Measurements from ENCODE around the gene INPP4B.

INPP4B gene

GRCh38 chr4:142191901-142192300 lies 654.2 kb downstream of the INPP4B start:
- Histone ChIP-seq H3K9ac (no peak overlapping the region), H3K4me2 (no peak overlapping the region), H3K27ac (no peak overlapping the region), H3K4me3 (no peak overlapping the region), H3K27me3 (no peaks in the 10 kb centered on the region), H3K36me3 (no peaks in the 10 kb centered on the region), H3K4me1 (no peaks in the 10 kb centered on the region), H4K20me1 (no peaks in the 10 kb centered on the region), H3K9me3 (no peaks in the 10 kb centered on the region)
- TF ChIP-seq Cebpa-rat (IDR thresholded peaks at IDR 0.05): no peak

- Histone ChIP-seq H3K9ac (no peak overlapping the region), H3K36me3 (no peaks in the 10 kb centered on the region), H3K27ac (no peak overlapping the region), H3K27me3 (no peaks in the 10 kb centered on the region), H3K9me3 (no peaks in the 10 kb centered on the region), H3K4me2 (no peak overlapping the region), H3K4me3 (no peak overlapping the region), H4K20me1 (no peaks in the 10 kb centered on the region), H3K4me1 (no peaks in the 10 kb centered on the region)
- TF ChIP-seq Cebpa-rat (IDR thresholded peaks at IDR 0.05): no peak
These were observed 665.1 kb downstream of the INPP4B start for GRCh38 chr4:142181021-142181420.

DNA sequence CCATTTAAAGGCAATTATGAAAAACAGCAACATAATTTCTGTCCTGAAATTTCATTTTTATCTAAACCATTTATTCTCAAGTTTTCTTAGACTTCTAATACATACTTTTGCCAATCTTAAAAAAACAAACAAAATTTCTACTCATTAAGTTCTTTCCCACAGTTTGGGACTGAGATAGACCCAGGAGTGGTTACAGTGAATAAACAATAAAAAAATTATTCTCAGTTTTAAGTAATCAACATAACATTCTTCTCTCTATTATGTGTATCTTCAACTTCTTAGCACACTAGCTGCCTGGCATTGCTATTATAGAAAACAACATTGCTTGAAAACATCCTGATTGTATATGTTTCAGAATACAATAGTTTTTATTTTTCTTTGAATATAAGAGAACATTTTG lies 676.9 kb downstream of the INPP4B start:
- H3K9me3 ChIP-seq: no peaks in the 10 kb centered on the region
- H3K27ac ChIP-seq: no peak overlapping the region
- H3K4me2 ChIP-seq: no peak overlapping the region
- H3K4me3 ChIP-seq: no peak overlapping the region
- no peak overlapping the region for H3K9ac ChIP-seq
- no peak for TF ChIP-seq Cebpa-rat (IDR thresholded peaks at IDR 0.05)
- no peaks in the 10 kb centered on the region for H3K4me1 ChIP-seq
- no peaks in the 10 kb centered on the region for H3K36me3 ChIP-seq
- no peaks in the 10 kb centered on the region for H4K20me1 ChIP-seq
- no peaks in the 10 kb centered on the region for H3K27me3 ChIP-seq

GRCh38 chr4:142168181-142168580 lies 677.9 kb downstream of the INPP4B start:
- H3K9me3 ChIP-seq: no peaks in the 10 kb centered on the region
- no peak overlapping the region for H3K4me2 ChIP-seq
- no peak overlapping the region for H3K27ac ChIP-seq
- H3K9ac ChIP-seq: no peak overlapping the region
- no peak for TF ChIP-seq Cebpa-rat (IDR thresholded peaks at IDR 0.05)
- no peaks in the 10 kb centered on the region for H3K4me1 ChIP-seq
- no peaks in the 10 kb centered on the region for H4K20me1 ChIP-seq
- H3K4me3 ChIP-seq: no peak overlapping the region
- no peaks in the 10 kb centered on the region for H3K27me3 ChIP-seq
- H3K36me3 ChIP-seq: no peaks in the 10 kb centered on the region

GRCh38 chr4:142164767-142165500 lies 681.2 kb downstream of the INPP4B start:
- no peak overlapping the region for H3K4me3 ChIP-seq
- no peaks in the 10 kb centered on the region for H4K20me1 ChIP-seq
- H3K9me3 ChIP-seq: no peaks in the 10 kb centered on the region
- no peak overlapping the region for H3K27ac ChIP-seq
- H3K4me1 ChIP-seq: no peaks in the 10 kb centered on the region
- H3K36me3 ChIP-seq: no peaks in the 10 kb centered on the region
- H3K4me2 ChIP-seq: no peak overlapping the region
- no peaks in the 10 kb centered on the region for H3K27me3 ChIP-seq
- TF ChIP-seq Cebpa-rat (IDR thresholded peaks at IDR 0.05): no peak
- H3K9ac ChIP-seq: no peak overlapping the region

- no peak overlapping the region for H3K4me3 ChIP-seq
- H3K9me3 ChIP-seq: no peaks in the 10 kb centered on the region
- no peak overlapping the region for H3K9ac ChIP-seq
- no peak overlapping the region for H3K27ac ChIP-seq
- no peaks in the 10 kb centered on the region for H3K4me1 ChIP-seq
- H3K4me2 ChIP-seq: no peak overlapping the region
- no peaks in the 10 kb centered on the region for H4K20me1 ChIP-seq
- no peaks in the 10 kb centered on the region for H3K27me3 ChIP-seq
- H3K36me3 ChIP-seq: no peaks in the 10 kb centered on the region
- TF ChIP-seq Cebpa-rat (IDR thresholded peaks at IDR 0.05): no peak
These were observed 685.0 kb downstream of the INPP4B start for GRCh38 chr4:142161086-142161485.

DNA sequence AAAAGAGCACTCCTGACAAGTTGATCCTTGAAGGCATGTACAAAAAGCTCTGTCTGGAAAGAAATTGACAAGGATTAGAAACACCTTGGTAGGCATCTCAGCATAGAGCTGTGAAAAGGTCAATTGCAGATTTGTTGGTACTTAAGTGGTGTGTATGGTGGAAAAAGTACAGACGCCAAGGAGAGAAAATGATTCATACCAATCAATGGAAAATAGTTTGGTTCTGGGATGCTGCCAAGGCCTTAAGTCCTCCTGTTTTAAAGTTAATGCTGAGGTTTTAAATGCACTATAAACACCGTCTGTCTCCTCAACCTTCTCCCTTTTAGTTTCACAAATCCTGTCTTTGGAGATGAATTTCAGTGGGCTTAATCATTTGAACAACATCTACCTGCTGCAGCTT lies 685.6 kb downstream of the INPP4B start:
- no peaks in the 10 kb centered on the region for H3K27me3 ChIP-seq
- no peaks in the 10 kb centered on the region for H3K4me1 ChIP-seq
- no peak overlapping the region for H3K4me3 ChIP-seq
- H3K36me3 ChIP-seq: no peaks in the 10 kb centered on the region
- H4K20me1 ChIP-seq: no peaks in the 10 kb centered on the region
- no peak overlapping the region for H3K27ac ChIP-seq
- no peak overlapping the region for H3K9ac ChIP-seq
- H3K9me3 ChIP-seq: no peaks in the 10 kb centered on the region
- no peak for TF ChIP-seq Cebpa-rat (IDR thresholded peaks at IDR 0.05)
- H3K4me2 ChIP-seq: no peak overlapping the region

GRCh38 chr4:142158980-142159379 lies 687.1 kb downstream of the INPP4B start:
- Histone ChIP-seq H3K36me3 (no peaks in the 10 kb centered on the region), H3K27me3 (no peaks in the 10 kb centered on the region), H3K4me1 (no peaks in the 10 kb centered on the region), H4K20me1 (no peaks in the 10 kb centered on the region), H3K4me2 (no peak overlapping the region), H3K9ac (no peak overlapping the region), H3K9me3 (no peaks in the 10 kb centered on the region), H3K4me3 (no peak overlapping the region), H3K27ac (no peak overlapping the region)
- no peak for TF ChIP-seq Cebpa-rat (IDR thresholded peaks at IDR 0.05)

DNA sequence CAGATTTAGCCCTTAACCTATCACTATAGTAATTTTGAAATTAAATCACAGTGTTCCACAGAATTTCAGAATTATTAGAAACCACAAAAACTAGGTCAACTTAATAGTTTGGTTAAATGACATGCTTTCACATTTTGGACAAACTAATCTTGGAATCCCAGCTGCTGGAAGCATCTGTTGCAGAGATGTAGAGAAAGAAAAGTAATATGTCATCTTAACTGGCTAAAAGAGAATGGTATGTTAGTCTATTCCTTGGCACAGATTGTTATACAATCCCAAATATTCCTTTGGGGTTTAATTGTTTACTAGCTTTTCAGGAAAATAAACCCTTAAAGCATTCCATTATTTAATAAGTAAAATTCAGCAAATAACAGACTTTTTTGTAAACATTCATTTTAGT lies 689.8 kb downstream of the INPP4B start:
- Histone ChIP-seq H3K9me3 (no peaks in the 10 kb centered on the region), H3K4me1 (no peaks in the 10 kb centered on the region), H3K27ac (no peak overlapping the region), H3K4me3 (no peak overlapping the region), H3K27me3 (no peaks in the 10 kb centered on the region), H3K4me2 (no peak overlapping the region), H3K9ac (no peak overlapping the region), H3K36me3 (no peaks in the 10 kb centered on the region), H4K20me1 (no peaks in the 10 kb centered on the region)
- TF ChIP-seq Cebpa-rat (IDR thresholded peaks at IDR 0.05): no peak

GRCh38 chr4:142155347-142155746 lies 690.8 kb downstream of the INPP4B start:
- Histone ChIP-seq H3K27me3 (no peaks in the 10 kb centered on the region), H3K4me3 (no peak overlapping the region), H3K9ac (no peak overlapping the region), H3K9me3 (no peaks in the 10 kb centered on the region), H3K4me1 (no peaks in the 10 kb centered on the region), H3K4me2 (no peak overlapping the region), H3K36me3 (no peaks in the 10 kb centered on the region), H4K20me1 (no peaks in the 10 kb centered on the region), H3K27ac (no peak overlapping the region)
- TF ChIP-seq Cebpa-rat (IDR thresholded peaks at IDR 0.05): no peak

- no peak overlapping the region for H3K4me3 ChIP-seq
- no peaks in the 10 kb centered on the region for H3K27me3 ChIP-seq
- no peak overlapping the region for H3K9ac ChIP-seq
- H3K27ac ChIP-seq: no peak overlapping the region
- no peak overlapping the region for H3K4me2 ChIP-seq
- no peaks in the 10 kb centered on the region for H3K9me3 ChIP-seq
- TF ChIP-seq Cebpa-rat (IDR thresholded peaks at IDR 0.05): no peak
- no peaks in the 10 kb centered on the region for H3K4me1 ChIP-seq
- no peaks in the 10 kb centered on the region for H3K36me3 ChIP-seq
- H4K20me1 ChIP-seq: no peaks in the 10 kb centered on the region
These were observed 695.6 kb downstream of the INPP4B start for GRCh38 chr4:142150483-142150882.
